ENCODE measurements around the gene KANSL1.

KANSL1 gene

DNA sequence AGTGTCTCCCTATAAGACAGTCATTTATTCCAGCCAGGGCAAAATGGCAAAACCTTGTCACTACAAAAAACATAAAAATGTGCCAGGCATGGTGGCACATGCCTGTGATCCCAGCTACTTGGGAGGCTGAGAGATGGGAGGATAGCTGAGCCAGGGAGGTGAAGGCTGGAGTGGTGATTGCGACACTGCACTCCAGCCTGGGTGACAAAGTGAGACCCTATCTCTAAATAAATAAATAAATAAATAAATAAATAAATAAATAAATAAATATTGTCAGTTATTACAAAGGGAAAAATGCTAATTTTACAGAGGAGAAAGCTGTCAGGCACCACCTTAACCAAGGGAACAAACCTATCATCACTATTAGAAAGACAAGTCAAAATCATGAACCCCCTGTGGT is 118.7 kb downstream of the KANSL1 start:
- no peak for DNase-seq (ENCODE audit: low read depth in 2 of 2)

- no peak for DNase-seq (ENCODE audit: low read depth in 2 of 2)
Observed at GRCh38 chr17:46072998-46073397, 120.2 kb downstream of the KANSL1 start.

GRCh38 chr17:46071796-46072195 is 121.4 kb downstream of the KANSL1 start:
- no peak for DNase-seq (ENCODE audit: low read depth in 2 of 2)

DNA sequence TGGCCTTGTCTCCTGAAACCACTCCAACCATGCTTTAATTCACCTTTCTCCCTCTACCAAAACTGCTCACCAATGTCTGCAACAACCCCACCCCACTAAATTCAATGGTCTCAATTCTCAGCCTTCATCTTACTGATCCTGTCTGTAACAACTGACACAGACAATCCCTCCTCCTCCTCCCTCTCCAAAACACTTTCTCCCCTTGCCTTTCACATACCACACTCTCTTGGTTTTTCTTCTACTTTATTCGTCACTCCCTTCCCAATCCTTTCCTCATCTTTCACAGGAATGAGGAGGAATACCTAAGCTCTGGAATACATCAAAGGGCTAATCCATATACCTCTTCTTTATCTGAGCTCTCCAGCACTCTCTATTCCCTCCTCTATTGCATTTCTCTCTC is 128.8 kb downstream of the KANSL1 start:
- no peak for DNase-seq (ENCODE audit: low read depth in 2 of 2)

GRCh38 chr17:46063241-46063640 is 130.0 kb downstream of the KANSL1 start:
- DNase-seq (ENCODE audit: low read depth in 2 of 2), result no peak

DNA sequence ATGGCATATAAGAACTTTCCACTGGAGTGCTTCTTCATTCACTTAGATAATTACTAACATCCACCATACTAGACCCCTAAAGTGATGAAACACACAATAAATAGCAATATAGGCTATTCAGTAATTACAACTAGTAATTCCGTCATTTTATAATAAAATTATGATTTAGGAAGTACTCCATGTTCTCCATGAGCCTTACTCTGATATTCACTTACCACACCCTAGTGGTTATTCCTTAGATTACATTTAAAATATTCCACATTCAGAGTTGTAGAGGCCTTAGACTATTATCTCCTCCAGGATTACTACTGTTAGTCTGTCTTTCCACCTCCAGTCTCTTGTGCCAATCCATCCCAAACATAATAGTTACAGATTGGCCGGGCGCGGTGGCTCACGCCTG is 131.8 kb downstream of the KANSL1 start:
- DNase-seq (ENCODE audit: low read depth in 2 of 2), result no peak

DNA sequence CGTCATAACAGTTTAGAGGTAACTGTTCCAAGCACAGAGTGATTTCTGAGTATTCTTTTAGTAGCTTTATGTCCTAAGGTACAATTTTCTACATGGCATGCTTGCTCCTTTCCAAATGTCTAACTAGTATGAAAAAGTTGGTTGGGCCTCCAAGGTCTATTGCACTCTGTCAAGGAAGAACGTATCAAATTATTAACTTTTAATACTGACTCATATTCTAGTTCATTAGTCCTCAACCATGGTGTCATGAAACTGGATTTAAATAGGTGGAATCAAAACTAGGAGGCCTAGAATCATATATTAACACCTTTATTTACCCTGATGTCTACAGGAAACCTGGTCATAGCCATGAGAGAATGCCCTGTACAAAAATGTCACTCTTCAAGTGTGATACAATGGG is 132.8 kb downstream of the KANSL1 start:
- no peak for DNase-seq (ENCODE audit: low read depth in 2 of 2)

DNA sequence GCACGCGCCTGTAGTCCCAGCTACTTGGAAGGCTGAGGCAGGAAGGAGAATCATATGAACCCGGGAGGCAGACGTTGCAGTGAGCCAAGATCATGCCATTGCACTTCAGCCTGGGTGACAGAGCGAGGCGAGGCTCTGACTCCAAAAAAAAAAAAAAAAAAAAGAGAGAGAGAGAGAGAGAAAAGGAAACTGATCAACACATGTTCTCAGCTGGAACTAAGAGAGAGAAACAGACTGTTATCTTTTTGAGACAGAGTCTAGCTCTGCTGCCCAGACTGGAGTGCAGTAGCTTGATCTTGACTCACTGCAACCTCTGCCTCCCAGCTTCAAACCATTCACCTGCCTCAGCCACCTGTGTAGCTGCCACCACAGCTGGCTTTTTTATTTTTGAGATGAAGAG is 133.7 kb downstream of the KANSL1 start:
- no peak for DNase-seq (ENCODE audit: low read depth in 2 of 2)

DNA sequence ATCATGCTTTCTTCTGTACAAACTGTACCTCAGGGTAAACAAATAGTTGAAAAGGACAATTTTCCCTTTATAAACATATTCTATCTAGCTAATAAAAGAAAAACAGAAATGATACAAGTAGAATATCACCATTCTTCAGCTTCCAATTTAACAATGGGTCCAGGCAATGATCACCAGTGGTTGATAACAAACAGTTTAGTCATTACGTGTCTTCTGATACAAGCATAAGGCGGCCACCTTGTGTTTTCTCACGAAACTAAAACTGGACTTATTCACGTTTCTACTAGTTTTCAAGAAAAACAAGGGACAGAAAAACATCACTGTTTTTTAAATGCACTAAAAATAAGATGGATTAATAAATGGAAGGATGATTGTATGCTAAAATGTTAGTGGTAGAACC is 135.9 kb downstream of the KANSL1 start:
- DNase-seq (ENCODE audit: low read depth in 2 of 2), result no peak

GRCh38 chr17:46056800-46057304 is 136.4 kb downstream of the KANSL1 start:
- no peak for DNase-seq (ENCODE audit: low read depth in 2 of 2)

- no peak for DNase-seq (ENCODE audit: low read depth in 2 of 2)
Observed at GRCh38 chr17:46053911-46054534, 139.2 kb downstream of the KANSL1 start.

- DNase-seq (ENCODE audit: low read depth in 2 of 2), result no peak
Observed at GRCh38 chr17:46049656-46050055, 143.6 kb downstream of the KANSL1 start.

GRCh38 chr17:46047856-46048255 is 145.4 kb downstream of the KANSL1 start:
- DNase-seq (ENCODE audit: low read depth in 2 of 2), result no peak

GRCh38 chr17:46047398-46047797 is 145.8 kb downstream of the KANSL1 start:
- DNase-seq (ENCODE audit: low read depth in 2 of 2), result no peak

DNA sequence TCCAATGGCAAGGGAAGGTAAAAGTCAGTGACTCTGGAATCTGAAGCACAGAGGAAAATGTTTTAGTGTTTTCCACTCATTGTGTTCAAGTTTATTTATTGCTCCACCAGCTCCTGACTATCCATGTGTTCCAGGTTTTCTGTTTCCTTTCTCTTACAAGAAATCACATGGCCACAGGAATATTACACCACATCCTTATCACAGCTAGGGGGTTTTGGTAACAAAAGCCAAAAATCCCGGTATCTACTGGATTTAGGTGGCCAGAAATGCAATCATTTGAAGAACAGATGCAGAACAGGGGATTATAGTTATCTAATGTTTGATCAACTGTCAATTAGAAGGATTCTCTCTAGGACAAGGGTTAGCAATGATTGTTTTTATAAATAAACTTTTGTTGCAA is 146.3 kb downstream of the KANSL1 start:
- DNase-seq (ENCODE audit: low read depth in 2 of 2), result no peak

DNA sequence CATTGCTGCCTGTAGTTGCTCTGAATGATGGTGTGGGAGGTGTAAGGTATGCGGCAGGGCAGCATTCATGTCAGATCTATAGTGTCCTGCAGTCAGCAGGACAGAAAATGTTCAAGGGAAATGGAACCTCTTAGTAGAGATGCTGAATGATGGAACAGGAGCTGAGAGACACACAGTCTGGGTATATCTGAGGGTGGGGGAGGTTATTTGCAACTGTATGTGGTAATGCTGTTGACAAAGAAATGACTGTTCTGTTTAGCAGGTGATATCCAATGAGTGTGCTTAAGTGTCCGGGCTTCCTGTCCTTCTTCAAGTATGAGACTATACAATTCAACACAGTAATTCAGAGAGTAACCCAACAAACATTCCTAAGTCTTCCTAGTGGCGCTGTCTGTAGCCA is 147.6 kb downstream of the KANSL1 start:
- no peak for DNase-seq (ENCODE audit: low read depth in 2 of 2)

DNA sequence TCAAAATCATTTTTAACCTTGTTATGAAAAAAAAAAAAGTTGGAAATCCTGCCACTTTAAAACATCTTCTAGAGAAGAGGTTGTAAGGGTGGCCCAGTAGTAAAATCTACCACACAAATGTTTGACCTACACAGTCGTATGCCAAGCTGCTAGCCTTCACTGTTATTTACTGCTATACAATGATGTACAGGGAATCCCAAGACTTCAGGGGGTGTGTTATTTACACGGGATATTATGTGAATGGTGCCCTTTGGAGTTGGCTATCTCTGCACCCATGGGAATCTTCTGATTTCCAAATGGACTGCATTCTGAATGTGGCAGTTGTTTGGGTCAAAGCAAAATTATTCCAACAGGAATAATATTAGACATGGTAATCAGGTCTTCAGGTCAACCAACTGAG is 148.2 kb downstream of the KANSL1 start:
- DNase-seq (ENCODE audit: low read depth in 2 of 2), result no peak

DNA sequence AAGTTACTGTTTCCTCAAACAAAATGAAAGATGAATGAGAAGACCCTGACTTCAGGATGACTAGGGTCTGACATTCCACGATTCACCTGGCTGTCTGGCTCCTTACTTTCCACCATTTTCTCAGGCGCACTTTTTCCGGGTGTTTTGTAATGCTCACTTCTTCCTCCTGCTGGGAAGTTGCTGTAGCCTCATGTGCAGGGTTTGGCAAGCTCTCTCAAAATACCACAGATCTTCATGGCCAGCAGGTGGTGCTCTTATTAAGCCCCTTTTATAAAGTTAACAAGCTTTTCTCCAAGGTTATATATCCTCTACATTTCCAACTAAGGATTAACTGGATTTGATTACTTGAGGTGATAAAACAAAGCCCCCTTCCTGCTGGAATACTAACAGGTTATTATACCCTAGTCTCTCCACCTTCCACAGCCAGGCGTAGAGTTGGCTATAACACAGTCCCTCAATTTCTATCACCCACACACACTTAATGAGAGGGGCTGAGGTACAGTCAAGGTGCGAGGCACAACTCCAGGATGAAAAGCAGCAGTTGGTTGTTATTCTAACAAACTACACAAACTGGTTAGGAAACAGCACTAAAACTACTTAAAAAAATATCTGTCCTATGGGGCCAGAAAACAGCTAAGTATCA is 148.8 kb downstream of the KANSL1 start:
- DNase-seq (ENCODE audit: low read depth in 2 of 2), result no peak

- DNase-seq (ENCODE audit: low read depth in 2 of 2), result no peak
Observed at GRCh38 chr17:46043606-46044005, 149.6 kb downstream of the KANSL1 start.

DNA sequence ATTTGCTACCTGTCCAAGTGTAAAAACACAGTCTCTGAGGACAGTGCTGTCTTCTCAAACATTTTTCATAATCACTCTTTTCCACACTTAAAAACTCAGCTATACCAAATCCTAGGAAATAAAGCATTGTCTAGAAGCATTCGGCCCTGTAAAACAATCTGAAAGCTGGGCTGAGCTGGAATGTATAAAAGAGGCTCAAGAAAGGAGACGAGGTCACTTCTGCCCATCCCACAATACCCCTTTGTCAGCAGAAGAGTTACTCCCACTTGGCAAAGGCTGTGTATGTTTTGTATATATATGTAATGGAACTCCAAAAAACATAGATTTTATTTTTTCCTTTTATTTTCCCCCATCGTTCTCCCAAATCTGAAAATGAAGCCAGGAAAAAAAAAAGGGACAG is 150.3 kb downstream of the KANSL1 start:
- DNase-seq (ENCODE audit: low read depth in 2 of 2), result no peak

DNA sequence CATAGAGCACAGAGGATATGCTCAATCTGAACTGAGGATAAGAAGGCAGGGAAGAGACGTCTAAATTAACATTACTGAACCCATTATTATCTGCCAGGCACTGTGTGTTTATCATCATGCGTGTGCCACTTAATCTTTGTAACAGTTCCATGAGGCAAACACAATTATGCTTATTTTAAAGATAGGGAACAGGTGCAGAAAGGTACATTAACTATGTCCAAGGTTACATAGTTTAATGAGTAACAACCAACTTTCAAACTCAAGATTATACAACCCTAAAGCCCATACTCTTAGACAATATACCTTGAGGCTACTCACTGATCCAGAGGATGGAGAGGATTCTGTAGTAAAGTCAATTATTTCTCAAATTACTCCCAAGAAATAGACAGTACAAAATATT is 151.0 kb downstream of the KANSL1 start:
- no peak for DNase-seq (ENCODE audit: low read depth in 2 of 2)

DNA sequence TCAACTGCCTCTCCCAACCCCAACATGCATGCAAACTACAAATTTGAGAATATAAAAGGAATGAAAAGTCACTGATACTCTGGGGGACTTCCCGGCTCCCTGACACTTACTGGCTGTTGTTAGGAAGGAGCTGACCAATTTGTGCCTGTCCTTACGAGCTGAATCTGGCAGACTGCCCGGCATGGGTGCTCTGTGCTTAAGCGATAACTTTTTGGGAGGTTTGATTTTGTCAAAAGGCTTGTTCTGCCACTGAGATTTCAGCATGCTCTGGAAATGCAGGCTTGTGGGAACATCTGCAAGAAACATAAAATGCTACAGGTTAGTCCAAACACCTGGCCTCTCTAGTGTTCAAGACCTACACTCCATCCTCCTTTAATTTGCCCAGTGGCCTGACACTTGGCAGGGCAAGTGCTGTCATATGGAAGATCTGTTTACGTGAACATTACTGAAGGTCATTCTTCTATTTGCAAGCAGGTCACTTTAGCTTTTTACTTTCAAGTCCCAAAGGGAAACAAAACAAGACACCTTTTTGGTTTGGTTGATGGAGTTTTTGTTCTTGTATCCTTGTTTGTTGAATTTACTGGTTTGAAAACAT is 153.5 kb downstream of the KANSL1 start:
- no peak for DNase-seq (ENCODE audit: low read depth in 2 of 2)

DNA sequence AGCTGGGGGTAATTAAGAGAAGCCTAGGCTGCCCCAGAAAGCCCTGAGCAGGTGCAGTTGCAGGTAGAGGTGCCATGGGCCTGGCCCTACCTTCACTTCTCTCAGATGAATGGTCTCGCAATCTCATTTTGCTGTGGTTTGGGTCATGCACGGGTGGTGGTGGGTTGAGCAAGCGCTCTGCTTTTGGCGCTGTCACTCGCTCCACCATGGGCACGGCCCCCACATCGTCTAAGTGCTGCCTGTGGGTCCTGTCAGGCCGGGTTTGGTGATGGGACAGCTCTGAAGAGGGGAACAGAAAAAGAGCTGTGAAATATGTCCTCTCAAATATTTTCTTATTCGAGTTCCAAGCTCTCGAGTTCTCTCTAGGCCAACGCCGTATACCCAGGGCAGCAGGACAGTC is 154.3 kb downstream of the KANSL1 start:
- DNase-seq (ENCODE audit: low read depth in 2 of 2), result no peak

All from stimulated activated CD8-positive, alpha-beta memory T cell treated with anti-CD3 and anti-CD28 coated beads, Interleukin-15, amount 100 ng/mL, for 48 hours (primary cell).